HepG2 (cell line): Measurements from ENCODE around the gene DLX5. TPM values are rescaled to one million over a fixed set of nuclear protein-coding genes. Genes with fewer than 3 reads are reported as not detected.
"Not testable (repeated sequence)": the region's sequence is repeated elsewhere in the genome, so short reads cannot be mapped to it uniquely, and the experiment has no call there.

Source experiments
- ATAC-seq: fragments of 200-7000 bp; cut with Tn5 transposase; 3 replicates; pipeline ENCODE4 v1.9.1; 2020; ENCODE audit warnings: mild to moderate bottlenecking, moderate library complexity
- BruUV-seq: library from RNA; stranded (reverse); fragments of 400-500 nt; replicated peaks from 2 replicates; lab custom pipeline; 2021; lab: Mats Ljungman, UMichigan
- CTCF ChIA-PET: fragments of 300-600 bp; formaldehyde crosslinking; extraction: SDS; loops from one replicate; lab custom pipeline; 2021; ENCODE audit warnings: low total read pairs, inconsistent platforms, low intra/inter-chr PET ratio; lab: Yijun Ruan, JAX
- POLR2A ChIA-PET: fragments of 350-600 bp; sonication (Branson Sonifier 250); formaldehyde crosslinking; loops from one replicate; lab custom pipeline; 2020; ENCODE audit warnings: antibody characterized with exemption, inconsistent platforms; lab: Yijun Ruan, JAX
- DNase-seq: peaks from one replicate; pipeline ENCODE4 v3.0.0-alpha.2; 2015; ENCODE audit warnings: low spot score
- FAIRE-seq: peaks from 3 replicates; lab custom pipeline; 2011; peaks lifted over from hg19 to GRCh38; lab: Jason Lieb, UNC
- H2AFZ ChIP-seq: one replicate; pipeline ENCODE4 v1.6.1; 2011; ENCODE audit warnings: low read length, inconsistent platforms
- H3K27ac ChIP-seq: fragments of 300-600 bp; 3 replicates; pipeline ENCODE4 v1.8.0; 2011; ENCODE audit warnings: mixed run types, mild to moderate bottlenecking, mixed read lengths, low read length, inconsistent platforms; ENCODE audit not compliant: insufficient read depth; ENCODE audit errors: extremely low read length
- H3K27me3 ChIP-seq, 2 experiments: fragments of 200-600 bp in 1 of 2; 2 replicates in 1 of 2; 3 replicates in 1 of 2; pipeline versions ENCODE4 v1.6.0 to v1.8.0; 2011; ENCODE audit warnings: low read length in 2 of 2, mild to moderate bottlenecking in 2 of 2, moderate library complexity in 2 of 2, inconsistent platforms in 1 of 2; ENCODE audit not compliant: insufficient read depth in 2 of 2, control insufficient read depth in 1 of 2
- H3K36me3 ChIP-seq, 2 experiments: fragments of 200-600 bp in 1 of 2; replicated peaks in 1 of 2; 2 replicates in 1 of 2; 3 replicates in 1 of 2; pipeline versions ENCODE4 v1.5.1 to v1.8.0; 2011; ENCODE audit warnings: low read length in 2 of 2, inconsistent platforms in 1 of 2; ENCODE audit not compliant: insufficient read depth in 2 of 2, control insufficient read depth in 1 of 2
- H3K4me1 ChIP-seq: 2 replicates; pipeline ENCODE4 v1.5.1; 2012; ENCODE audit warnings: low read length, inconsistent platforms; ENCODE audit not compliant: insufficient read depth
- H3K4me2 ChIP-seq: 2 replicates; pipeline ENCODE4 v1.6.0; 2011; ENCODE audit warnings: low read depth, low read length, inconsistent platforms
- H3K4me3 ChIP-seq, 3 experiments: fragments of 200-600 bp in 1 of 3; sonication (generic), shearing (Covaris generic) in 1 of 3; replicated peaks in 1 of 3; 2 replicates each; pipeline ENCODE4 v1.5.1; 2011 to 2016; ENCODE audit warnings: low read length in 3 of 3, inconsistent platforms in 2 of 3, low read depth in 2 of 3, mild to moderate bottlenecking in 2 of 3, control low read depth in 1 of 3, mixed read lengths in 1 of 3; ENCODE audit not compliant: insufficient read depth in 1 of 3
- H3K79me2 ChIP-seq: one replicate; pipeline ENCODE4 v1.6.1; 2011; ENCODE audit warnings: low read length, inconsistent platforms; ENCODE audit not compliant: insufficient read depth
- H3K9ac ChIP-seq: 2 replicates; pipeline ENCODE4 v1.6.0; 2011; ENCODE audit warnings: mild to moderate bottlenecking, low read depth, low read length, inconsistent platforms; ENCODE audit not compliant: insufficient read depth
- H3K9me3 ChIP-seq: 2 replicates; pipeline ENCODE4 v1.5.1; 2012; ENCODE audit warnings: mild to moderate bottlenecking, low read length
- H4K20me1 ChIP-seq: 2 replicates; pipeline ENCODE4 v1.6.0; 2011; ENCODE audit warnings: inconsistent platforms, mild to moderate bottlenecking, low read length, moderate library complexity; ENCODE audit not compliant: insufficient read depth
- PHF5A ChIP-seq: IDR thresholded peaks from one replicate; pipeline ENCODE4 v1.6.1; 2018; ENCODE audit warnings: low read depth, missing genetic modification reagents; ENCODE audit not compliant: unreplicated experiment
- REPIN1 ChIP-seq: sonication (generic); formaldehyde crosslinking; IDR thresholded peaks from 2 replicates; pipeline ENCODE4 v1.8.0; 2022; ENCODE audit warnings: missing genetic modification reagents, low read depth, mild to moderate bottlenecking, borderline replicate concordance
- STAG1 ChIP-seq: sonication (generic); formaldehyde crosslinking; IDR thresholded peaks from 2 replicates; pipeline ENCODE4 v1.4.0; 2020; ENCODE audit warnings: missing genetic modification reagents
- WGBS: methylation state at CpG from one replicate; pipeline ENCODE4 v1.1.6; 2017; ENCODE audit warnings: low lambda C conversion rate; 5-methylcytosine and 5-hydroxymethylcytosine counted together
- in situ Hi-C: cut with HindIII; loops from 2 replicates; pipeline ENCODE4 v1.10.0; 2017; ENCODE audit warnings: low pct_unique_long_range_greater_than_20kb; ENCODE audit not compliant: extremely low pct_ligation_motif_present
- intact Hi-C: fragments of 100-400 bp; cut with micrococcal nuclease; formaldehyde crosslinking; loops from one replicate; pipeline ENCODE4 v1.10.0; 2022; ENCODE audit not compliant: unreplicated experiment
- polyA plus RNA-seq, 8 experiments: library from polyadenylated mRNA; depleted of rRNA in 3 of 8; stranded (reverse) in 7 of 8; unstranded in 1 of 8; fragments of >200 nt; fragmentation: Illumina TruSeq in 4 of 8; extraction: Trizol in 4 of 8; gene quantifications; 2 replicates each; pipeline versions ENCODE4 v1.2.1 to v1.2.3, GENCODE V29; 2011 to 2016; ENCODE audit warnings: low read depth in 4 of 8, missing spikeins in 1 of 8, mixed read lengths in 1 of 8; ENCODE audit not compliant: insufficient read depth in 1 of 8
- total RNA-seq, 5 experiments: library from RNA; depleted of rRNA; stranded (reverse); fragments of >200 nt; fragmentation: Illumina TruSeq; extraction: Trizol; gene quantifications; 2 replicates each; pipeline ENCODE4 v1.2.3, GENCODE V29; 2016; ENCODE audit warnings: low read depth in 1 of 5
- TF ChIP-seq, protein P1 (sequence below): sonication (generic); formaldehyde crosslinking; IDR thresholded peaks from 2 replicates; pipeline ENCODE4 v1.5.0; 2020; ENCODE audit warnings: mild to moderate bottlenecking, missing genetic modification reagents, borderline replicate concordance
- TF ChIP-seq, protein P2 (sequence below), 2 experiments: fragments of 450-650 bp in 1 of 2; sonication (generic) in 1 of 2; formaldehyde crosslinking; IDR thresholded peaks; 2 replicates each; pipeline versions ENCODE4 v1.5.0 to v1.8.0; 2020 to 2022; ENCODE audit warnings: mild to moderate bottlenecking in 1 of 2, missing genetic modification reagents in 1 of 2

DLX5 gene
- total and polyA plus RNA-seq, 2 of the 13 experiments (the other 11 are each of a cell fraction or from before 2014, with no cell fraction given) = not detected

DNA sequence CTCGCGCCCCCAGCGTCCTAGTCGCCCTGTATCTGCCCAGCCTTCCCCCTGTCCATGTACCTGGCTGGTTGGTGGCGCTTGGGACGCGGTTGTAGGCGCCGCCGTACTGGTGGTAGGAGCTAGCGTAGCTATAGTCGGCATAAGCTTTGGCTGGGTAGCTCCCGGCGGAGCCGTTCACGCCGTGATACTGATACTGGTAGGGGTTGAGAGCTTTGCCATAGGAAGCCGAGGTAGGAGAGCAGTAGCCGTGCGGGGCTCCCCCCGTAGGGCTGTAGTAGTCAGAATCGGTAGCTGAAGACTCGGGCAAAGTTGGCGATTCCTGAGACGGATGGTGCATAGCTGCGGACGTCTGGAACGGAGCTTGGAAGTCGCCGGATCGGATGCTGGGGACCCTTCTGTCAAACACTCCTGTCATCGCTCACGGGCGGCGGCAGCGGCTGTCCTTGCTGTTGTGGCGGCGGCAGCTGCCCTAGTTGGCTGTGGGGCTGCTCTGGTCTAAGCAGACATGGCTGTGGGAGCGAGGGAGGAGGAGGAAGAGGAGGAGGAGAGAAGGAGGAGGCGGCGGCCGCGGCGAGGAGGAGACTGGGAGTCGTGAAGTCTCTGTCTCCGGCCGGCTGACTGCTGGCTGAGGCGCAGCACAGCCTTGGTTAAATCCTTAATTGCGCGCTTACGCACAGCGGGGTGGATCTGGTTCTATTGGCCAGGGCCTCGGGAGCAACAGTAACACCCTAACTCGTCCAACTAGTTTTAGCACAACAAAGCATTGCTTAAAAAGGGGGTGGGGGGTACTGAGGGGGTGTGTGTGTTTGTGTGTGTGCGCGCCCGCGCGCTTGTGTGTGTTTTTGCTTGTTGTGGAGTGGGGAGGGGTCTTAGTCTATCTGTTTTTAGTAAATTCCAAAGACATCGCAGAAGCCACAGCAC lies at the start of gene DLX5 (continued):
- TF ChIP-seq, protein P1, sequence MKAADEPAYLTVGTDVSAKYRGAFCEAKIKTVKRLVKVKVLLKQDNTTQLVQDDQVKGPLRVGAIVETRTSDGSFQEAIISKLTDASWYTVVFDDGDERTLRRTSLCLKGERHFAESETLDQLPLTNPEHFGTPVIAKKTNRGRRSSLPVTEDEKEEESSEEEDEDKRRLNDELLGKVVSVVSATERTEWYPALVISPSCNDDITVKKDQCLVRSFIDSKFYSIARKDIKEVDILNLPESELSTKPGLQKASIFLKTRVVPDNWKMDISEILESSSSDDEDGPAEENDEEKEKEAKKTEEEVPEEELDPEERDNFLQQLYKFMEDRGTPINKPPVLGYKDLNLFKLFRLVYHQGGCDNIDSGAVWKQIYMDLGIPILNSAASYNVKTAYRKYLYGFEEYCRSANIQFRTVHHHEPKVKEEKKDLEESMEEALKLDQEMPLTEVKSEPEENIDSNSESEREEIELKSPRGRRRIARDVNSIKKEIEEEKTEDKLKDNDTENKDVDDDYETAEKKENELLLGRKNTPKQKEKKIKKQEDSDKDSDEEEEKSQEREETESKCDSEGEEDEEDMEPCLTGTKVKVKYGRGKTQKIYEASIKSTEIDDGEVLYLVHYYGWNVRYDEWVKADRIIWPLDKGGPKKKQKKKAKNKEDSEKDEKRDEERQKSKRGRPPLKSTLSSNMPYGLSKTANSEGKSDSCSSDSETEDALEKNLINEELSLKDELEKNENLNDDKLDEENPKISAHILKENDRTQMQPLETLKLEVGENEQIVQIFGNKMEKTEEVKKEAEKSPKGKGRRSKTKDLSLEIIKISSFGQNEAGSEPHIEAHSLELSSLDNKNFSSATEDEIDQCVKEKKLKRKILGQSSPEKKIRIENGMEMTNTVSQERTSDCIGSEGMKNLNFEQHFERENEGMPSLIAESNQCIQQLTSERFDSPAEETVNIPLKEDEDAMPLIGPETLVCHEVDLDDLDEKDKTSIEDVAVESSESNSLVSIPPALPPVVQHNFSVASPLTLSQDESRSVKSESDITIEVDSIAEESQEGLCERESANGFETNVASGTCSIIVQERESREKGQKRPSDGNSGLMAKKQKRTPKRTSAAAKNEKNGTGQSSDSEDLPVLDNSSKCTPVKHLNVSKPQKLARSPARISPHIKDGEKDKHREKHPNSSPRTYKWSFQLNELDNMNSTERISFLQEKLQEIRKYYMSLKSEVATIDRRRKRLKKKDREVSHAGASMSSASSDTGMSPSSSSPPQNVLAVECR (CRISPR knock-in tag) = 0 out of 2 replicates have a peak, but pooled peaks have one; percentile 31
- TF ChIP-seq STAG1 (CRISPR knock-in tag) (peak; percentile 2; the same call in 1 of the 2 replicates), REPIN1 (CRISPR knock-in tag) (peak; percentile 30; the same call in 1 of the 2 replicates), PHF5A (no peak)
- TF ChIP-seq, protein P2, sequence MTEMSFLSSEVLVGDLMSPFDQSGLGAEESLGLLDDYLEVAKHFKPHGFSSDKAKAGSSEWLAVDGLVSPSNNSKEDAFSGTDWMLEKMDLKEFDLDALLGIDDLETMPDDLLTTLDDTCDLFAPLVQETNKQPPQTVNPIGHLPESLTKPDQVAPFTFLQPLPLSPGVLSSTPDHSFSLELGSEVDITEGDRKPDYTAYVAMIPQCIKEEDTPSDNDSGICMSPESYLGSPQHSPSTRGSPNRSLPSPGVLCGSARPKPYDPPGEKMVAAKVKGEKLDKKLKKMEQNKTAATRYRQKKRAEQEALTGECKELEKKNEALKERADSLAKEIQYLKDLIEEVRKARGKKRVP (CRISPR knock-in tag; IDR thresholded peaks at IDR 0.05) = 0 out of 4 replicates have a peak, but pooled peaks of 1 of the 2 experiments have one; percentile 9

DNA sequence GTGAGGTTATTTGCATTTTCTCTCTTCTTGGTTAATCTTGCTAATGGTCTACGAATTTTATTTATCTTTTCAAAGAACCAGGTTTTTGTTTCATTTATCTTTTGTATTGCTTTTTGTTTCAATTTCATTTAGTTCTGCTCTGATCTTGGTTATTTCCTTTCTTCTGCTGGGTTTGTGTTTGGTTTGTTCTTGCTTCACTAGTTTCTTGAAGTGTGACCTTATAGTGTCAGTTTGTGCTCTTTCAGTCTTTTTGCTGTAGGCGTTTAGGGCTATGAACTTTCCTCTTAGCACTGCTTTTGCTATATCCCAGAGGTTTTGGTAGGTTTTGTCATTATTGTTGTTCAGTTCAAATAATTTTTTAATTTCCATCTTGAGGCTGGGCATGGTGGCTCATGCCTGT lies 47.4 kb upstream of the DLX5 start:
- CTCF ChIA-PET, FAIRE-seq, BruUV-seq: not testable (repeated sequence)

More for the DNA sequence above, 47.4 kb upstream of the DLX5 start:
- H3K4me1 ChIP-seq, H3K79me2 ChIP-seq, POLR2A ChIA-PET, intact Hi-C loops, ATAC-seq, H3K27ac ChIP-seq, H3K27me3 ChIP-seq, DNase-seq, H4K20me1 ChIP-seq, H3K36me3 ChIP-seq, in situ Hi-C loops, H3K9ac ChIP-seq, H3K4me2 ChIP-seq, H3K4me3 ChIP-seq, H3K9me3 ChIP-seq, H2AFZ ChIP-seq: not testable (repeated sequence)
- 0% methylated on average over 2 of the region's 2 CpGs for WGBS
